Endothelial cell of umbilical vein (primary cell): ENCODE measurements around the gene CRTC1.

Source experiments
- CTCF ChIP-seq, 2 donors: IDR thresholded peaks; 1 replicate in 1 of 2; 2 replicates in 1 of 2; pipeline ENCODE4 v1.5.1; 2011; ENCODE audit warnings: low read length in 2 of 2, mild to moderate bottlenecking in 2 of 2, moderate library complexity in 2 of 2, control low read depth in 1 of 2, inconsistent platforms in 1 of 2, low read depth in 1 of 2; ENCODE audit not compliant: insufficient read depth in 1 of 2; ENCODE audit errors: extremely low read depth in 1 of 2
- EZH2 ChIP-seq: IDR thresholded peaks from 2 replicates; pipeline ENCODE4 v1.6.1; 2012; ENCODE audit warnings: borderline replicate concordance, low read depth, mild to moderate bottlenecking, moderate library complexity, low read length, inconsistent platforms; ENCODE audit not compliant: severe bottlenecking
- FOS ChIP-seq: IDR thresholded peaks from 2 replicates; pipeline ENCODE4 v1.6.1; 2011; ENCODE audit warnings: mild to moderate bottlenecking, low read length, moderate library complexity, borderline replicate concordance; ENCODE audit not compliant: insufficient read depth
- GATA2 ChIP-seq: IDR thresholded peaks from 2 replicates; pipeline ENCODE4 v1.7.0; 2011; ENCODE audit warnings: low read depth, mild to moderate bottlenecking, moderate library complexity, mixed read lengths, low read length; ENCODE audit not compliant: insufficient read length, insufficient read depth
- JUN ChIP-seq: IDR thresholded peaks from 2 replicates; pipeline ENCODE4 v1.6.1; 2011; ENCODE audit warnings: borderline replicate concordance, low read depth; ENCODE audit not compliant: insufficient read length, insufficient read depth
- MAX ChIP-seq: IDR thresholded peaks from 2 replicates; pipeline ENCODE4 v1.6.1; 2011; ENCODE audit not compliant: insufficient read depth, insufficient read length
- MYC ChIP-seq: IDR thresholded peaks from one replicate; pipeline ENCODE4 v1.6.1; 2011; ENCODE audit warnings: mild to moderate bottlenecking, low read depth, low read length
- POLR2A ChIP-seq: IDR thresholded peaks from 2 replicates; pipeline ENCODE4 v1.6.1; 2012; ENCODE audit warnings: low read depth, mild to moderate bottlenecking, control low read depth, low read length
- POLR2AphosphoS5 ChIP-seq: IDR thresholded peaks from 2 replicates; pipeline ENCODE4 v1.6.1; 2012; ENCODE audit warnings: low read depth, mild to moderate bottlenecking, control low read depth, low read length, moderate library complexity; ENCODE audit not compliant: insufficient read depth

- peak; percentile 3 to 52 for TF ChIP-seq CTCF (IDR thresholded peaks at IDR 0.05; ENCODE audit: extremely low read depth in 1 of 2, insufficient read depth in 1 of 2, low read depth in 1 of 2, low read length in 2 of 2)
- TF ChIP-seq POLR2A = no peak
- TF ChIP-seq POLR2AphosphoS5 = no peak
- no peak for TF ChIP-seq EZH2
- no peak for TF ChIP-seq JUN
- no peak for TF ChIP-seq GATA2
- no peak for TF ChIP-seq MAX
- no peak for TF ChIP-seq FOS
- TF ChIP-seq MYC = no peak
Observed at GRCh38 chr19:18672606-18673337, 10.7 kb upstream of the CRTC1 start.
